HG03066 (cell line): Measurements from ENCODE around the gene DUSP22.
"Not testable (repeated sequence)": the region's sequence is repeated elsewhere in the genome, so short reads cannot be mapped to it uniquely, and the experiment has no call there.

Experiments
- ATAC-seq: cut with Tn5 transposase; IDR thresholded peaks from one replicate; pipeline ENCODE4 v1.9.1; 2021; ENCODE audit warnings: low read depth; ENCODE audit not compliant: unreplicated experiment

The DUSP22 gene

DNA sequence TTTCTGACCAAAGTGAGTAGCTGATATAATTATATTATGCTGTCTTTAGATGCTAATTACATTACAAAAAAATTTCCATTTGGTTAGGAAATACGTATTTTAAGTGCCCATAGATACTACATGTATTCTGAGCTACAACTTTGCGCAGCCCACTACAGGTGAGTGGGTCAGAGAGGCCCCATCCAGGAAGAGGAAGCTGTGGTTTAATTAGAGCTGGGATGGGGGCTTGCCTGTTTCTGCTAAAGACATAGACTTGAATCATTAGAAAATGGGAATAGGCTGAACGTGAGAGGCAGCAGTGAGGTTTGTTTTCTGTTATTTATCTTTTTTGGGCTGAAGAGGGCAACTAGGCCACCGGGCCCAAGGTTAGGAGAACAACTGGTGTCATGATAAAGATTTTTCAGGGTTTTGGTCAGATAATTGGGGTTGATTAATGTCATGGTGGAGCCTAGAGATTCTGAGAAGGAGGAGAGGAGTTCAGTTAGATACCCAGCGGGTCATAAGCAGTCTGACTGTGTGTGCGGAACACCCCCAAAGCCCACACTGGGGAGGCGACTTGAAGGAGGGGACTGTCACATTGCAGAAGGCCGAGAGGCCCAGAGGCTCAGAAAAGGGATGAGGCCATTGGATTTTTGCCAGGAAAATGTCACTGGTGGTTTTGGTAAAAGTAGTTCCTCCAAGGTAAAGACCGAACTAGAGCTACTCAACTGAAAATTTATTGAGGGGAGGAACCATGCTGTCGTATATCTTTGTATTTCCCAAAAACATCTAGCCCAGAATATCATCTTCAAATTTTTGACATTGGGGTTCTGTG, 84.7 kb downstream of the DUSP22 start:
- no peak for ATAC-seq

DNA sequence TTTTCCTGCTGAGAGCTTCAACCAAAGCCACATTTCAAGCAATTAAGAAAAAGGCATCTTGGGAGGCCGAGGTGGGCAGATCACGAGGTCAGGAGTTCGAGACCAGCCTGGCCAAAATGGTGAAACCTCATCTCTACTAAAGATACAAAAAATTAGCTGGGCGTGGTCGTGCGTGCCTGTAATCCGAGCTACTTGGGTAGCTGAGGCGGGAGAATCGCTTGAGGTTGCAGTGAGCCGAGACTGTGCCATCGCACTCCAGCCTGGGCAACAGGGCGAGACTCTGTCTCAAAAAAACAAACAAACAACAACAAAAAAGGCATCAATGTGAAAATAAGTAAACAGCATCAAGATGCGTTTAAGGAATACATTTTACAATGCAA, 85.3 kb downstream of the DUSP22 start:
- ATAC-seq, result not testable (repeated sequence)

DNA sequence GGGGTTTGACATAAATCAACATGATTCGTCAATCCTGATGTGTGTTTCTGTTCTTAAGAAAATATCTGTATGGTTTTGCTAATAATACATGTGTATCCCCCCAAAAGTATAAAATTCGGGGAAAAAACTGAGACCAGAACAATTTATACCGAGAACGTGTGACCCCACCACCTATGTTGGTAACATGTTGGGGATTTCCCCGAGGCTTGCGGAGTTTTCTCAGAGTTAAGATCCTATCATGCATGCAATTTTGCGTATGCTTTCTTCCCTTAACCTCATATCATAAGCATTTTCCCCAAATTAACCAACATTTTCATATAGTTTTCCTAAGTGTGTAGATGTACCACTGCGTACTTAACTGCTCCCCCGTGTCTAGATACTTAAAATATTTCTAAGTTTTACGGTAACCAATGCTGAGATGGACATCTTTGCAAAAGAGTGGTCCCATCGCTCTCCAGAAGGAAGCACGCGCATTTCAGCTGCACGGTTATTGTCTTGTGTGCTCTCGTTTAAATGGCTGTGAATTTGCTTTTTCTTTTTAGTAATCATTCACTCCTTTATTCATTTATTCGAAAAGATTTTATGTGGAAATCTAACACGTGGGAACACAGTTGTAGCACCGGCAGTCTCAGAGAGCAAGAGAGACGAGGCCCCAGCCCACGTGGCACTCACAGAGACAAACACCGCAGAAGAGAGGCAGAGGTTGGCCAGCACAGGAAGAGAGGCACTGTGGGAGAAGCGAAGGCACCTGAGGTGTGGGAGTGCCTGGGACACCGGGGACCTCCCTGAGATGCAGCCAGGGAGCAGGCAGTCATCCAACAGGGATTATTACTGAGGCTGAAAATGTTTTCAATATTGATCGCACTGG, 86.0 kb downstream of the DUSP22 start:
- ATAC-seq, result no peak

DNA sequence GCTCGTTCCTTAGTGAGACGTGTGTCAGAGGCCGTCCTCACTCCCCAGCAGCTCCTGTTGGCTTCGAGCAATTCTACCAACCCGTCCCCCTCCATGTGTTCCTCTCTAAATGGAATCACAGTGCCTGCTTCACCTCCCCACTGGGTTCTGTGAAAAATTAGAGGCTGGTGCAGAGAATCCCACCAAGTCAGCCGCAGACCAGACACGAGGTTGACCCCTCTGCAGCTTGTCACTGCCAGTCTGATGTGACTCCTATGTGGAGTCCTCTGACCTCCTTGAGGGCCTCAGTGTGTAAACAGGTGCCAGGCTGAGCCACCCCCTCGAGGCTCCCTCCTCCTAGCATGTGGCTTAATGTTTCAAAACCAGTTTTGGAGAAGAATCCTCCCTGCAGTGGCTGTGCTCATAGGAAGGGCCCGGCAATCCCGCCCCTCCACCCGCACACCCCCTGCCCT, 86.7 kb downstream of the DUSP22 start:
- ATAC-seq, result no peak

DNA sequence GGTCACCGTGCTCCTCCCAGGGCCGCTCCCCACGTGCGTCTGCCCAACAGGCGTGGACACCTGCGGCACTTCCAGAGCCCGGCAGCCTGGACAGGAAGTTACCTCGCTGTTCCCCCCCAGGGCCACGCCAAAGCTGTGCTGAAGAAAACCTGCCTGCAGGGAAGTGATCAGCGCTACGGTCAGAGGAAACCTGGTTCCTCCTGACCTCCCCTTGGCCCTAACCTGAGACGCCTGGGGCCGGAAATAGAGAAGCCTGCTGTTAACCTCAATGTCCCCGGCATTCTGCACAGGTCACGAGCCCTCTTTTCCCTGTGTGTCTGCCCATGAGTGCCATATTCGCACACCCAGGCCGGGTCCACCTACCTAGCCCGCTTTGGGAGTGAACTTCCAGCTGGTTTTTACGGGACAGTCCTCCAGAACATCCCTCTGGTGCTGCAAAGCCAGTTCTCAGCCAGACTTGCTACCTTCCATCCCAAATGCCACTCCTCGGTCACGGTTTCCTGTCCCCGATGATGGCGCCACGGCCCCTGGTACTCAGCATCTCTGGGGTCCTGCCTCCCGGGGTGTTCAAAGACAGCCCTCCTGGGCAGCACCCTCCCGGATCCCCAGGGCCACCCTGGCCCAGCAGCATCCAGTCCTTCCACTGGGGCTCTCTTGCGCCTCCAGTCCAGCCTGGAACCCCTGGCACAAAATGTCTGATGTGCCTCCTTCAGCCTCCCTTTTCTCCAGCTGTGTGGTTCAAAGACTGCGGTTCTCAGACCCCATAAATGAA, 87.3 kb downstream of the DUSP22 start:
- no peak for ATAC-seq

DNA sequence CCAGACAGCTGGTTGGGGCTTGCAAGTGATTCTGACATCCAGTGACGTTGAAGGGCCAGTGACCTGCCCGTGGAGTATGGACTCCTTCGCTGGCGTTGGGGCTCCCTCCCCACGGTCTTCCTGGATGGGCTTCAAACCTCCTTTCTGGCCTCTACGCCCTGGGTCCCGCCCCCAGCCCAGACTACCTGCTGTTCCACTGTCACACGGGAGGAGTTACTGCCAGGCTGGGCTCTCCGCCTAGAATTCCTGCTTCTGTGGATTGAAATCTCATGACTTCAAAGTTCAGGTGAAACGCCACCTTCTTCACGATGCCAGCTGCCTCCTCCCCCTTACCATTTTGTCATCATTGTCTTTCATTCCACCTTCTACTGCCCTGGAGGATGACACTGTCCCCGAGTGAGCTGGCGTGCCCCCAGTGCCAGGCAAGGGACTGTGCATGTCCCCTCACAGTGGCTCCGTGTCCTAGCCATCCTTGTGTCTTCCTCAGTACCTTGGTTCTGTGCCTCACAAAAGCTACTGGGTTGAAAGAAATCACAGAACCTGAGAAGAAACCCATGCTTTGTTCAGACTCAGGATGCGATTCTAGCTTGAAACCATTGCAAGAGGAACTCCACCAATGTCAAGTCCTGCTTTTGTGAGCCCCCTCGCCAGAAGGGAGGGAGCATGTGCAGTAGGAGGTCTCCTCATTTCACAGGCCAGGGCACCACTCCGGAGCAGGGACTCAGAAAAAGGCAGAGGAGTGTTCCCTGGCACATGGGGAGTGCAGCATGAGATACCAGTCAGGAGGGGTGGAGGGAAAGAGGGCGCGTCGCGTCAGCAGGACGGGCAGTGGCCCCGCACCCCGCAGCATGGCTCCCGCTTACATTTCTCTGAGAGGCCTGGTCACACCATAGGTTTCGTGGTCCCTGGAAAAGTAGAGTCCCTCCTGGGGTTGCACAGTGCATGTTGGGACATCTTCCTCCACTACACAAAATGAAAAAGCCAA, 88.2 kb downstream of the DUSP22 start:
- no peak for ATAC-seq

DNA sequence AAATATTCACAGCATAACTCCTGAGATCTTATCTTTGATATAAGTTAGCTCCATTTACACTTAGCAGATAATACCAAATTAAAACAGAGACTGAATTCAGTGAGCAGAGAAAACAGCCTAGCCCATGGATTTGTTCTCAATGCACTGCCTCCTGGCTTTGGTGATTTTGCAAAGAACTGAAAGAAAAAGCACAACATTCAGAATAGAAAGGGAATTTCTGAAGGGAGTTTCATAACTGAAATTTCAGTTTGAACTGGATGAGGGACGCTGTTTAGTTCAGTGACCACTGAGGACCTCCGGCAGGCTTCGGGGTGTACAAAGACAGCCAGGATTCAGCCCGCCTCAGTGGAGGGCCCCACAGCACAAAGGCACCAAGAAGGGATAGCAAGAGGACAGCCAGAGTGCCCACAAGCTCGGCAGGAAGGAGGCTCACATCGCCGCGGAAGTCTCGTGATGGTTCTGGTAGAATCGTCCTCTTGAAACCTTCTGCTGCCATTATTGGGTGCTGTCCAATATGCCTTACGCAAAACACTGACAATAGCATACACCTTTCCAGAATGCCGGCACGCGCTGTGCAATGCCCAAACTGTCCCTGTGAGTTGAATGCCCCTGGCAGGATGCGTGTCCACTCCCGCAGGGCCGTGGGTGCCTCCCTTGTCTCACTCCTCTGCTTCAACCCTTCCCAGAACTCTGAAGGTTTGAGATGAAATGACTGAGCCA, 89.6 kb downstream of the DUSP22 start:
- ATAC-seq, result no peak

DNA sequence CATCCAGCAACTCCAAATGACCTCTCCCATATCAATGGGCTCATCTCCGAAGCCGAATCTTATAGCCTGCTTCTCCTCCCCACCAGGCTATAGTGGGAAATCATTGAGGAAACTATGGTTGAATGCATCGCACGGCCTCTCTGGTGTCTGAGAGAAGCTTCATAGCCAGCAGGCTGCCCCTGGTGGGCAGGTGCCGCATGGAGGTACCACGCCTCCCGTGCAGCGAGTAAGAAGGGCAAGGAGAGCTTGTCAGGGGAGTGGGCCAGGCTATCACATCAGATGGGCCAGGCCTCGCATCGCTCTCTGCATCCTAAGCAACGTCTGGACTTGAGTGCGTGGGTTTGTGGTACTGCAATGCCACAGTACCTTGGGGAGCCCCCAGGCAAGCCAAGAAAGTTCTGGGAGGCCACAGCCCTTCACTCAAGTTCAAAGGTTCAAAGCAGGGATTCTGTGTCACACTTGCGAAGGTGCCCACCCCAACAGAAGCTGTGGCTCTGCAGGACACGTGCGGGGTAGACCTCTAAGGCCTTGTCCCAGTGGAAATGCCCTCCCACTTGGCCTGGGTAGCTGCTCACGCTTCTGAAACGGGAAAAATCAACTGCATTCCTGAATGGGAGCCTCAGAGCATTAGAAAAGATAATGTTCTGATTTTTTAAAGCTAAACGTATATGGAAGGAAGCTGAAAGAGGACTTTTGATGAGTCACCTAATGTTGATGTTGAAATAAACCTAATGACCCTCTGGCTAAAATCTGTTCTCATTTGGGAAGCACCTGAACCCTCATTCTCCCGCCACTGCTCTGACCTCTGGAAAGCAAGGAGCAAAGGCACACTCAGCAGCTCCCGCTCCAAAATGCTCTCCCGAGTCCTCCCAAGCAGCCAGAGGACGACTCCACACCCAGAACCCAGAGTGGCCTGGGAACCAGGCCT, 90.9 kb downstream of the DUSP22 start:
- ATAC-seq, result no peak

DNA sequence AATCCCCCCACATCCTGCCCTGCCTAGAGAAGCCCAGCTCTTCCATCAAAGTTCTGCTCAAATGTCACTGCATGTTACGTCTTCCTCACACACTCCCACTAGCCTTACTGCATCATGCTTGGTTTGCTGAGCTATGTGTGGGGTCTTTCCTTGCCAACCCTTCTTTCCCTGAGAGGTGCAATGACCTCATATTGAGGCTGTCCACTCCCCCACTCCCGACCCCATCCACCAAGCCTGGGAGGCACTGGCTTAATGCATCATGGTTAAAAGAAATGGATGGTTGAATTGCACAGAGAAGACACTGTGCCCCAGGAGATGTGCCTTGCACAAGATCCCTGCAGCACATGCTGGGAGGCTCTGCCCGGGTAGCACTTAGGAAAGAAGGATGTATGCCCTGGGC, 91.6 kb downstream of the DUSP22 start:
- no peak for ATAC-seq

DNA sequence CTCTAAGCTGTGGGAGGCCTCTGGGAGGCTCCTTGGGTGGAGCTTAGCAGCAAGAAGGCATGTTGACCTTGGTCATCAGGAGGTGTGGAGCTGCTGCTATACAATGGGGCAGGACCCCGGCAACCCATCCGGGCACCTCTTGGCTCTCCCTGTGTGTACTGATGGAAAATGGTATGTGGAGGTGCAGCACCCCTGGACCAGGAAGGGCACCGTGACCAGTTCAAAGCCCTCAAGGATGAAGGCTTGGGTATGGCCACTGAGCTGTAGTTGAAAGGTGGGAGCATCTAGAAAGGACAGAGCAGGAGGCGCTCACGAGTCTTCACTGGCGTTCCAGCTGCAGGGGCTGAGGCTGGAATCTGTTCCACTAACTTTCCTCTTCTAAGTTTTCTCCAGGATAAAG, 92.6 kb downstream of the DUSP22 start:
- no peak for ATAC-seq

DNA sequence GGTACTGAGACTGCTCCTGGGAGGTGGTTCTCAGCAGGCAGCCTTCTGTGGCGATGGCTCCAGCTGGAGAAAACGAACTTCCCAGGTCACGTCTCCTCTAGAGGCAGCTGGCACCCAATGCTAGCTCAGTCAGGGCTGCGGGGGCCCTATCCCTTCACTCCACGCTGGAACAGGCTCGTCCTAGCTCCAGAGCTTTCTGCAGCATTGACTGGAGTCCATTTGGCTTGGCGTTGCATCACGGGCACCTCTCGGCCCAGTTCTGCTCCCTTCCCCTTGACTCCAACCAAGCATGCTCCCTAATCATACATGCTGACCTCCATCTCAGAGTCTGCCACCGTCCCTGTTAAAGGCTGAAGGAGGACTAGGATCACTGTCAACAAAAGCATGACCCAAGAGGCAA, 93.3 kb downstream of the DUSP22 start:
- no peak for ATAC-seq

DNA sequence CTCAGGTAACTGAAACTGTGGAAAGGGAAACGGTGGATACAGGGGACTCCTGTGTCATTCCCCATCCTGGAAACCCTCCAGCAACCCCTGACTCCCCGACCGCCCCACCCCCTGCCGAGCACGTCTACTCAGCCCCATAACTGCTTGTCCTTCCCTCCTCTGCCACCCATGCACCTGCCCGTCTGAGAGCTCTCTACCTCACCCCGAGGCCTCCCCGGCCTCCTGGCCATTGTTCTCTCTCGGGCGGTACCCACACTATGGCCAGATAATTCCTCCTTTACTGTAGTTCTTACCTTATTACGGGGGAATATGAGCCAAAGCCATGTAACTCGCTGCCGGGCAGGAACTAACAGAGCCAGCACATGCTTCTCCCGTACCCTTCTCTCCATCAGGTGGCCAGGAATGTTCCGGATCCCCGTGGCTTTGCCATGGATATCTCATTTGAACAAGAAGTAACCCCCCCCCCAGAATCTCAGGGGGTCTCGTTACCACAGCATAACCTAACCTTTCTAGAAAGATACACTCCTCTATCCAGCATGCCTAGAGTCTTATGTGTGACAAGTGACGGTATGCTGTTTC, 94.5 kb downstream of the DUSP22 start:
- ATAC-seq, result no peak

DNA sequence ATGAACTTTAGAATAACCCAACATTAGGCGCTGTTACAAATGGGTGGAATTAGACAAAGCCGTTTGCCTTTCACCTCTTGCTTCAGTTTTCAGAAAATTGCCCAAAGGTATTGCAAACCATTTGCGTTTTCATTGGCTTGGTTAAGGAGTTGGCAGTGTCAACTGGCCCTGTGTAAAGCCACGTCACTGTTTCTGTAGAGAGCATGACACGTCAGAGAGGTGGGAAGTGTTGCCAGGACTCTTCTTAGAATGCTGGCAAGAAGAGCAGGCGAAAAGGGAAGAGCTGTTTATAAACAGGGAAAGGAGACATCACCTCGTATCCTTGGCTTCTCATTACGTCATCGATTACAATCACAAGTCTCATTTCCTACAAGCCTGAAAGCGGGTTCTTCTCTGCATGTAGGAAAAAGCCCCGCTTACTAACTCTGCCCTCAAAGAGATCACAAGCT, 95.0 kb downstream of the DUSP22 start:
- no peak for ATAC-seq

DNA sequence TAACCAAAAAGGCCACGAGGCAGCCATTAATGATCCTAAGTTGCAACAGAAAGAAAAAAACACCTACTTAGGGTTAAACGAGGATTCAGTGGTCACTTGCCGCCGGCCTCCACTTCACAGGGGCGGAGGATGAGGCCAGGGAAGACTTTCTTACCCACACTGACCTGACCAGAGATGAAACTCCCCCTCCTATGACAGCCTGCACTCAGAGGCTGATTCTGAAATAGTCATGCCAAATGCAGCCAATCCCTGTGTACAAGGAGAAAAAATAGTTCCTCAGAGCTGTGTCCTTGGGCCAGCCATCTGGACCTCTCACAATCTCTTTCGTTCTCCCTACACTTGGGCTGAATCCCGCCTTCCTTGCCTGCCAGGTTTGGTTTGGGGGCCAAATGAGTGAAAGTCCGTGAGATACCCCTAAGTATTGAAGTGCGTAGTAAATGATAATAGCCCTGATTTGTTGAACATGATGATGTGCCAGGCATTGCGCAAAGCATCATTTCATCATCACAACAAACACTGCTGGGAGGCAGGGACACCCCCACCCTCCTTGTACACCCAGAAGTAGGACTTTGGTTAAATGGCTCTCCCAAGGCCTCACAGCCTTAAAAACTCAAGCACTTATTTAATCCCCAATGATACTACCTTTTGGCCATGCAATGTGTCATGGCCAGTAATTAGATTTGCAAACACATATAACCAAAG, 96.1 kb downstream of the DUSP22 start:
- ATAC-seq, result no peak

DNA sequence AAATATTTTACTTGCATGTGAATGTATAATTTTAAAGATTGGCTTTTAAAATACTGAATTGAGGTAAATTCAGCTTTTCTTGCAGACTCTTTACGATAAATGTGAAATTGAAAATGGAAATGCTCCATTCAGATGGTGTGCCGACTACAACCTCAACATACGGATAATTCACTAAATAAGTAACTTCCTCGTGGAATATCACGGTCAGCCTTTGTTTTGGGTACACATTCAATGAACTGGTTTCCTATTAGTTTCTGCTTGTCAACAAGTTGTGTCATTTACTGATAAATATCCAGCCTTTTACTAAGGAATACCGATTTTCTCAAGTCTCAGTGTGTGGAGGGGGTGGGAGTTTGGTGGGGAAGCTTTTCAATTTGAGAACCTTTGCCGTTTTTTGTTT, 96.9 kb downstream of the DUSP22 start:
- no peak for ATAC-seq

DNA sequence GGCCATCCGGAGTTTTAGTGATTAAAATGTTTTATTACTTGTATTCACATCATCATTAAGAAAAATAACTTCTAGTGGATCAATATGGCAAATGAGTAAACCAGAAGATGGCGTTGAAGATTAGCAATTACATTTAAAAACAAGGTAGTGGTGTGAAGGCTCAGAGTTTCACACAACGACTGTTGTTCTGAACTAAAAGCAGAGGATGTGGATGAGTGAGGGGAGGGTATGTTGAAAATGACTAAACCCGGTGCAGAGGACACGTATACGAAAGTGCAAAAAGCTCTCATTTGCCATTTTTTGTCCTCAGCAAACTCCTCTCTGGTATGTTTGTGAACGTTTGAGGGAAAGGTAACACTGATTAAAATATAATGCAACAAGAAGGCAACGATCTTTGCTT, 97.3 kb downstream of the DUSP22 start:
- peak; percentile 33 for ATAC-seq

DNA sequence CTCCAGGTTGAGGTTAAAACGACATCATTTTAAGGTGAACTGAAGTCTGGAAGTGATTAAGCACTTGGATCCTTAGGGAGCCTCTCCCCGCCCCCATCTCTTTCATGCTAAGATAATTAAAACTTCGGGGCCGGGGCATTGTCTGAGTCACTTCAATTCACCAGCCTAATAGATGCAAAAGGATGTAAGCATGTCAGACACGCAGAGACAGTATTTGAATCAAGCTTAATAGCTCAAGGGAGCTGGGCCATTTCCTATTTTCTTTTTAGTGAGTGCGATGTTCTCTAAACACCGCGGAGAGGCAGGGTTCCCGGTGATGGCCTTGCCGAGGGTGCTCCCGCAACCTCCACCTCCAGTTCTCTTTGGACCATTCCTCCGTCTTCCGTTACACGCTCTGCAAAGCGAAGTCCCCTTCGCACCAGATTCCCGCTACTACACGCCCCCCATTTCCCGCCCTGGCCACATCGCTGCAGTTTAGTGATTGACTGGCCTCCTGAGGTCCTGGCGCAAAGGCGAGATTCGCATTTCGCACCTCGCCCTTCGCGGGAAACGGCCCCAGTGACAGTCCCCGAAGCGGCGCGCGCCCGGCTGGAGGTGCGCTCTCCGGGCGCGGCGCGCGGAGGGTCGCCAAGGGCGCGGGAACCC, 98.7 kb downstream of the DUSP22 start:
- no peak for ATAC-seq
